ENCODE measurements around the gene SLC4A4.
A peak's percentile ranks its signal among the peaks of the same experiment; 100 is the strongest.

The SLC4A4 gene

GRCh38 chr4:71586087-71586763 is 247.4 kb downstream of the SLC4A4 start:
- no peak overlapping the region for H3K4me2 ChIP-seq
- no peak for TF ChIP-seq Cebpa-rat (IDR thresholded peaks at IDR 0.05)
- peaks cover 0 to 18% (median 12%) of the 10 kb centered on the region in 11 experiments; a peak in 15 of 22 replicates for H3K9me3 ChIP-seq (replicated peaks in 1 of 11)
- H3K36me3 ChIP-seq = no peaks in the 10 kb centered on the region
- H3K27ac ChIP-seq = no peak overlapping the region
- H4K20me1 ChIP-seq = no peaks in the 10 kb centered on the region
- H3K9ac ChIP-seq = no peak overlapping the region
- H3K4me3 ChIP-seq = no peak overlapping the region
- no peaks in the 10 kb centered on the region for H3K4me1 ChIP-seq
- no peaks in the 10 kb centered on the region for H3K27me3 ChIP-seq

GRCh38 chr4:71587995-71588394 is 249.2 kb downstream of the SLC4A4 start:
- Histone ChIP-seq H3K27me3 (no peaks in the 10 kb centered on the region), H3K27ac (no peak overlapping the region), H3K4me3 (no peak overlapping the region), H3K4me2 (no peak overlapping the region), H3K36me3 (no peaks in the 10 kb centered on the region), H3K4me1 (no peaks in the 10 kb centered on the region), H3K9ac (no peak overlapping the region), H3K9me3 (replicated peaks in 1 of 11) (peaks cover 0 to 8% (median 6%) of the 10 kb centered on the region in 11 experiments; a peak in 6 of 22 replicates), H4K20me1 (no peaks in the 10 kb centered on the region)
- no peak for TF ChIP-seq Cebpa-rat (IDR thresholded peaks at IDR 0.05)

GRCh38 chr4:71592793-71593192 is 254.0 kb downstream of the SLC4A4 start:
- TF ChIP-seq Cebpa-rat (IDR thresholded peaks at IDR 0.05) = no peak
- H3K4me3 ChIP-seq = no peak overlapping the region
- no peaks in the 10 kb centered on the region for H3K4me1 ChIP-seq
- peaks cover 0 to 2% (median 0%) of the 10 kb centered on the region in 11 experiments; a peak in 1 of 22 replicates for H3K9me3 ChIP-seq (replicated peaks in 1 of 11)
- no peaks in the 10 kb centered on the region for H3K27me3 ChIP-seq
- H4K20me1 ChIP-seq = no peaks in the 10 kb centered on the region
- no peak overlapping the region for H3K27ac ChIP-seq
- no peak overlapping the region for H3K4me2 ChIP-seq
- no peaks in the 10 kb centered on the region for H3K36me3 ChIP-seq
- no peak overlapping the region for H3K9ac ChIP-seq

- H3K27ac ChIP-seq = no peak overlapping the region
- no peaks in the 10 kb centered on the region for H3K36me3 ChIP-seq
- no peak for TF ChIP-seq Cebpa-rat (IDR thresholded peaks at IDR 0.05)
- H3K4me1 ChIP-seq = no peaks in the 10 kb centered on the region
- no peaks in the 10 kb centered on the region for H4K20me1 ChIP-seq
- peaks cover 0 to 2% (median 0%) of the 10 kb centered on the region in 11 experiments; a peak in 1 of 22 replicates for H3K9me3 ChIP-seq (replicated peaks in 1 of 11)
- H3K4me2 ChIP-seq = no peak overlapping the region
- no peak overlapping the region for H3K9ac ChIP-seq
- no peaks in the 10 kb centered on the region for H3K27me3 ChIP-seq
- no peak overlapping the region for H3K4me3 ChIP-seq
Observed at GRCh38 chr4:71593311-71593710, 254.5 kb downstream of the SLC4A4 start.

GRCh38 chr4:71595576-71596108 is 256.8 kb downstream of the SLC4A4 start:
- TF ChIP-seq Cebpa-rat (IDR thresholded peaks at IDR 0.05) = no peak
- no peak overlapping the region for H3K4me2 ChIP-seq
- no peaks in the 10 kb centered on the region for H3K36me3 ChIP-seq
- H3K9ac ChIP-seq = no peak overlapping the region
- H3K9me3 ChIP-seq (replicated peaks in 1 of 11) = no peaks in the 10 kb centered on the region
- H4K20me1 ChIP-seq = no peaks in the 10 kb centered on the region
- no peaks in the 10 kb centered on the region for H3K27me3 ChIP-seq
- H3K4me1 ChIP-seq = no peaks in the 10 kb centered on the region
- H3K4me3 ChIP-seq = no peak overlapping the region
- H3K27ac ChIP-seq = no peak overlapping the region

GRCh38 chr4:71599578-71599977 is 260.8 kb downstream of the SLC4A4 start:
- Histone ChIP-seq H3K9me3 (replicated peaks in 1 of 11) (no peaks in the 10 kb centered on the region), H3K4me3 (no peak overlapping the region), H3K4me2 (no peak overlapping the region)

GRCh38 chr4:71602289-71602900 is 263.6 kb downstream of the SLC4A4 start:
- Histone ChIP-seq H3K9ac (no peak overlapping the region), H3K27me3 (no peaks in the 10 kb centered on the region), H3K4me3 (no peak overlapping the region), H3K4me1 (peaks cover 14 to 33% (median 21%) of the 10 kb centered on the region in 10 experiments; a peak in 18 of 20 replicates), H3K4me2 (peak overlapping the region; percentile 11 to 75 (median 53); a peak in 19 of 22 replicates), H3K9me3 (replicated peaks in 1 of 11) (peaks cover 4 to 9% (median 5%) of the 10 kb centered on the region in 11 experiments; a peak in 15 of 22 replicates), H3K27ac (peak overlapping the region in 4 of 11 experiments; percentile 1 to 38 (median 26); a peak in 4 of 22 replicates), H3K36me3 (no peaks in the 10 kb centered on the region), H4K20me1 (no peaks in the 10 kb centered on the region)
- TF ChIP-seq Cebpa-rat (IDR thresholded peaks at IDR 0.05) = no peak

More at GRCh38 chr4:71599578-71599977, 260.8 kb downstream of the SLC4A4 start:
- no peak overlapping the region for H3K9ac ChIP-seq
- no peaks in the 10 kb centered on the region for H4K20me1 ChIP-seq
- peaks cover 9 to 21% (median 13%) of the 10 kb centered on the region in 10 experiments; a peak in 16 of 20 replicates for H3K4me1 ChIP-seq
- no peaks in the 10 kb centered on the region for H3K27me3 ChIP-seq
- H3K27ac ChIP-seq = no peak overlapping the region
- H3K36me3 ChIP-seq = no peaks in the 10 kb centered on the region
- TF ChIP-seq Cebpa-rat (IDR thresholded peaks at IDR 0.05) = no peak

GRCh38 chr4:71604785-71605184 is 266.0 kb downstream of the SLC4A4 start:
- TF ChIP-seq Cebpa-rat (IDR thresholded peaks at IDR 0.05) = no peak
- peak overlapping the region in 6 of 11 experiments; percentile 6 to 65 (median 50); a peak in 9 of 22 replicates for H3K27ac ChIP-seq
- peak overlapping the region in 10 of 11 experiments; percentile 4 to 52 (median 38); a peak in 17 of 22 replicates for H3K4me2 ChIP-seq
- peak overlapping the region in 1 of 11 experiments; percentile 7; a peak in 1 of 22 replicates for H3K9ac ChIP-seq
- peaks cover 15 to 45% (median 22%) of the 10 kb centered on the region in 10 experiments; a peak in 18 of 20 replicates for H3K4me1 ChIP-seq
- no peaks in the 10 kb centered on the region for H3K36me3 ChIP-seq
- no peaks in the 10 kb centered on the region for H4K20me1 ChIP-seq
- no peak overlapping the region for H3K4me3 ChIP-seq
- peaks cover 4 to 13% (median 9%) of the 10 kb centered on the region in 11 experiments; a peak in 15 of 22 replicates for H3K9me3 ChIP-seq (replicated peaks in 1 of 11)
- H3K27me3 ChIP-seq = no peaks in the 10 kb centered on the region

GRCh38 chr4:71607109-71607508 is 268.3 kb downstream of the SLC4A4 start:
- Histone ChIP-seq H3K27me3 (no peaks in the 10 kb centered on the region), H3K4me2 (no peak overlapping the region), H3K9ac (no peak overlapping the region), H3K27ac (no peak overlapping the region), H3K9me3 (replicated peaks in 1 of 11) (peaks cover 4 to 13% (median 9%) of the 10 kb centered on the region in 11 experiments; a peak in 15 of 22 replicates), H3K4me3 (no peak overlapping the region), H3K36me3 (no peaks in the 10 kb centered on the region), H3K4me1 (peaks cover 15 to 44% (median 21%) of the 10 kb centered on the region in 10 experiments; a peak in 18 of 20 replicates), H4K20me1 (no peaks in the 10 kb centered on the region)
- TF ChIP-seq Cebpa-rat (IDR thresholded peaks at IDR 0.05) = no peak

Measured in BLaER1 treated with 17β-estradiol and CSF1 and Interleukin-3, amounts not matched to agents 10 nM and 100 nM (cell line).